ENCODE measurements around the gene HS6ST1.
"Not testable (repeated sequence)": the region's sequence is repeated elsewhere in the genome, so short reads cannot be mapped to it uniquely, and the experiment has no call there.

GRCh38 chr2:128268145-128268544 lies 50.5 kb downstream of the HS6ST1 start:
- not testable (repeated sequence) for TF ChIP-seq CTCF (IDR thresholded peaks at IDR 0.05); SIN3A (IDR thresholded peaks at IDR 0.05; ENCODE audit: borderline replicate concordance, insufficient read depth, low read depth, low read length); POLR2AphosphoS5 (IDR thresholded peaks at IDR 0.05; ENCODE audit: low read depth, low read length); REST (IDR thresholded peaks at IDR 0.05; ENCODE audit: insufficient read depth in 1 of 2, low read depth in 2 of 2, low read length in 1 of 2); TCF7L2 (IDR thresholded peaks at IDR 0.05; ENCODE audit: low read depth, low read length)

Measured in Panc1 (cell line).